Activated naive CD4-positive, alpha-beta T cell treated with anti-CD3 and anti-CD28 coated beads, Interleukin-2, amount 50 U/mL, for 24 hours (primary cell): ENCODE data around the gene CCDC148.

Experiments
- H3K27ac Mint-ChIP-seq: one replicate; pipeline ENCODE4 v1.8.0; 2021; ENCODE audit warnings: mild to moderate bottlenecking, mixed read lengths
- H3K27me3 Mint-ChIP-seq: one replicate; pipeline ENCODE4 v1.8.0; 2021; ENCODE audit warnings: mixed read lengths
- H3K36me3 Mint-ChIP-seq: one replicate; pipeline ENCODE4 v1.8.0; 2021; ENCODE audit warnings: mixed read lengths
- H3K4me1 Mint-ChIP-seq: one replicate; pipeline ENCODE4 v1.8.0; 2021; ENCODE audit warnings: mixed read lengths
- H3K4me3 Mint-ChIP-seq: one replicate; pipeline ENCODE4 v1.8.0; 2021; ENCODE audit warnings: mild to moderate bottlenecking, mixed read lengths
- H3K9me3 Mint-ChIP-seq: one replicate; pipeline ENCODE4 v1.8.0; 2021; ENCODE audit warnings: mixed read lengths

Gene CCDC148

GRCh38 chr2:158456309-158457066, at the start of gene CCDC148, which contains the start of gene PKP4:
TSS of gene CCDC148 (minus strand) at chr2:158456753. CDS start at chr2:158456439, 314 bp downstream.
TSS of gene PKP4 (plus strand) at chr2:158456952. CDS start at chr2:158533185, 76,233 bp downstream.
- H3K36me3 Mint-ChIP-seq = no peaks in the 10 kb centered on the region
- H3K27ac Mint-ChIP-seq = peak within 1 kb of the TSS; percentile 87
- peak within 1 kb of the TSS; percentile 93 for H3K4me3 Mint-ChIP-seq
- no peaks in the 10 kb centered on the region for H3K9me3 Mint-ChIP-seq
- no peaks in the 10 kb centered on the region for H3K27me3 Mint-ChIP-seq
- peaks cover 27% of the 10 kb centered on the region for H3K4me1 Mint-ChIP-seq

- H3K27me3 Mint-ChIP-seq = no peaks in the 10 kb centered on the region
- H3K4me1 Mint-ChIP-seq = peaks cover 5% of the 10 kb centered on the region
- H3K4me3 Mint-ChIP-seq = no peak overlapping the region
- no peak overlapping the region for H3K27ac Mint-ChIP-seq
- peaks cover 1% of the 10 kb centered on the region for H3K36me3 Mint-ChIP-seq
- no peaks in the 10 kb centered on the region for H3K9me3 Mint-ChIP-seq
Observed at GRCh38 chr2:158505448-158505934, 48.9 kb upstream of the CCDC148 start.

GRCh38 chr2:158504088-158504487, 47.5 kb upstream of the CCDC148 start:
- no peaks in the 10 kb centered on the region for H3K4me1 Mint-ChIP-seq
- no peak overlapping the region for H3K27ac Mint-ChIP-seq
- H3K36me3 Mint-ChIP-seq = peaks cover 6% of the 10 kb centered on the region
- H3K9me3 Mint-ChIP-seq = no peaks in the 10 kb centered on the region
- no peaks in the 10 kb centered on the region for H3K27me3 Mint-ChIP-seq
- H3K4me3 Mint-ChIP-seq = no peak overlapping the region

GRCh38 chr2:158502974-158503373, 46.4 kb upstream of the CCDC148 start:
- Mint-ChIP-seq H3K4me3 (no peak overlapping the region), H3K27ac (no peak overlapping the region), H3K36me3 (peaks cover 6% of the 10 kb centered on the region), H3K4me1 (peaks cover 4% of the 10 kb centered on the region), H3K9me3 (no peaks in the 10 kb centered on the region), H3K27me3 (no peaks in the 10 kb centered on the region)

GRCh38 chr2:158501301-158501700, 44.7 kb upstream of the CCDC148 start:
- Mint-ChIP-seq H3K9me3 (no peaks in the 10 kb centered on the region), H3K27me3 (no peaks in the 10 kb centered on the region), H3K36me3 (peaks cover 6% of the 10 kb centered on the region), H3K27ac (no peak overlapping the region), H3K4me1 (peaks cover 8% of the 10 kb centered on the region), H3K4me3 (no peak overlapping the region)

GRCh38 chr2:158500333-158500732, 43.8 kb upstream of the CCDC148 start:
- H3K27ac Mint-ChIP-seq = no peak overlapping the region
- no peaks in the 10 kb centered on the region for H3K27me3 Mint-ChIP-seq
- peaks cover 8% of the 10 kb centered on the region for H3K4me1 Mint-ChIP-seq
- H3K36me3 Mint-ChIP-seq = peaks cover 6% of the 10 kb centered on the region
- no peaks in the 10 kb centered on the region for H3K9me3 Mint-ChIP-seq
- no peak overlapping the region for H3K4me3 Mint-ChIP-seq

GRCh38 chr2:158499383-158499782, 42.8 kb upstream of the CCDC148 start:
- H3K9me3 Mint-ChIP-seq = no peaks in the 10 kb centered on the region
- H3K36me3 Mint-ChIP-seq = peaks cover 6% of the 10 kb centered on the region
- no peaks in the 10 kb centered on the region for H3K27me3 Mint-ChIP-seq
- no peak overlapping the region for H3K4me3 Mint-ChIP-seq
- H3K27ac Mint-ChIP-seq = no peak overlapping the region
- peaks cover 8% of the 10 kb centered on the region for H3K4me1 Mint-ChIP-seq

- Mint-ChIP-seq H3K36me3 (peaks cover 6% of the 10 kb centered on the region), H3K27me3 (no peaks in the 10 kb centered on the region), H3K27ac (no peak overlapping the region), H3K4me3 (no peak overlapping the region), H3K4me1 (peaks cover 8% of the 10 kb centered on the region), H3K9me3 (no peaks in the 10 kb centered on the region)
Observed at GRCh38 chr2:158498749-158499136, 42.2 kb upstream of the CCDC148 start.

GRCh38 chr2:158498043-158498748, 41.6 kb upstream of the CCDC148 start:
- Mint-ChIP-seq H3K4me1 (peaks cover 8% of the 10 kb centered on the region), H3K27me3 (no peaks in the 10 kb centered on the region), H3K36me3 (peaks cover 6% of the 10 kb centered on the region), H3K9me3 (no peaks in the 10 kb centered on the region), H3K27ac (no peak overlapping the region), H3K4me3 (no peak overlapping the region)

GRCh38 chr2:158497486-158497885, 40.9 kb upstream of the CCDC148 start:
- Mint-ChIP-seq H3K36me3 (peaks cover 6% of the 10 kb centered on the region), H3K27ac (no peak overlapping the region), H3K4me3 (no peak overlapping the region), H3K9me3 (no peaks in the 10 kb centered on the region), H3K27me3 (no peaks in the 10 kb centered on the region), H3K4me1 (peaks cover 8% of the 10 kb centered on the region)

- Mint-ChIP-seq H3K4me3 (no peak overlapping the region), H3K4me1 (peaks cover 8% of the 10 kb centered on the region), H3K27me3 (no peaks in the 10 kb centered on the region), H3K9me3 (no peaks in the 10 kb centered on the region), H3K27ac (no peak overlapping the region), H3K36me3 (peaks cover 6% of the 10 kb centered on the region)
Observed at GRCh38 chr2:158496986-158497385, 40.4 kb upstream of the CCDC148 start.

- Mint-ChIP-seq H3K36me3 (peaks cover 6% of the 10 kb centered on the region), H3K4me1 (peaks cover 8% of the 10 kb centered on the region)
Observed at GRCh38 chr2:158495175-158495574, 38.6 kb upstream of the CCDC148 start.

GRCh38 chr2:158493458-158493857, 36.9 kb upstream of the CCDC148 start:
- Mint-ChIP-seq H3K4me1 (peaks cover 4% of the 10 kb centered on the region), H3K27ac (no peak overlapping the region), H3K27me3 (no peaks in the 10 kb centered on the region), H3K4me3 (no peak overlapping the region), H3K9me3 (no peaks in the 10 kb centered on the region), H3K36me3 (peaks cover 2% of the 10 kb centered on the region)

More at GRCh38 chr2:158495175-158495574, 38.6 kb upstream of the CCDC148 start:
- no peak overlapping the region for H3K27ac Mint-ChIP-seq
- no peaks in the 10 kb centered on the region for H3K27me3 Mint-ChIP-seq
- H3K4me3 Mint-ChIP-seq = no peak overlapping the region
- no peaks in the 10 kb centered on the region for H3K9me3 Mint-ChIP-seq

- Mint-ChIP-seq H3K27ac (no peak overlapping the region), H3K4me3 (no peak overlapping the region), H3K36me3 (no peaks in the 10 kb centered on the region), H3K27me3 (no peaks in the 10 kb centered on the region), H3K9me3 (no peaks in the 10 kb centered on the region), H3K4me1 (no peaks in the 10 kb centered on the region)
Observed at GRCh38 chr2:158491072-158491471, 34.5 kb upstream of the CCDC148 start.

GRCh38 chr2:158489366-158490112, 33.0 kb upstream of the CCDC148 start:
- Mint-ChIP-seq H3K27ac (no peak overlapping the region), H3K4me1 (no peaks in the 10 kb centered on the region)

More at GRCh38 chr2:158489366-158490112, 33.0 kb upstream of the CCDC148 start:
- Mint-ChIP-seq H3K4me3 (no peak overlapping the region), H3K9me3 (no peaks in the 10 kb centered on the region), H3K27me3 (no peaks in the 10 kb centered on the region), H3K36me3 (no peaks in the 10 kb centered on the region)
